Measurements from ENCODE around the gene IL17REL. TPM values are rescaled to one million over a fixed set of nuclear protein-coding genes. Genes with fewer than 3 reads are reported as not detected.

IL17REL gene
- total and polyA plus RNA-seq, 2 of the 13 experiments (the other 11 are each of a cell fraction or from before 2014, with no cell fraction given): not detected

GRCh38 chr22:49955581-49956417 is 56.8 kb downstream of the IL17REL start (continued):
- no peak for TF ChIP-seq ZNF143 (CRISPR knock-in tag; IDR thresholded peaks at IDR 0.05)
- no peak for TF ChIP-seq SNAPC4 (CRISPR knock-in tag; IDR thresholded peaks at IDR 0.05)
- TF ChIP-seq ZBED4 (CRISPR knock-in tag; IDR thresholded peaks at IDR 0.05; ENCODE audit: borderline replicate concordance): no peak; the same call in 1 of the 2 replicates
- peak; percentile 84 for TF ChIP-seq HNF4A (CRISPR knock-in tag; IDR thresholded peaks at IDR 0.05)
- no peak for TF ChIP-seq KAT8 (CRISPR knock-in tag; IDR thresholded peaks at IDR 0.05)
- TF ChIP-seq ZNF484 (CRISPR knock-in tag; IDR thresholded peaks at IDR 0.05; ENCODE audit: borderline replicate concordance, low read depth): no peak
- no peak for TF ChIP-seq ZNF543 (CRISPR knock-in tag; IDR thresholded peaks at IDR 0.05)
- no peak for TF ChIP-seq ZNF17 (CRISPR knock-in tag; IDR thresholded peaks at IDR 0.05)
- no peak for TF ChIP-seq PAF1 (CRISPR knock-in tag; IDR thresholded peaks at IDR 0.05)
- peak; percentile 36; the same call in 1 of the 2 replicates for TF ChIP-seq ZNF281 (CRISPR knock-in tag; IDR thresholded peaks at IDR 0.05; ENCODE audit: borderline replicate concordance)
- 0 out of 2 replicates have a peak, but pooled peaks have one; percentile 41 for TF ChIP-seq ZNF414 (CRISPR knock-in tag; IDR thresholded peaks at IDR 0.05)
- TF ChIP-seq ZKSCAN1 (IDR thresholded peaks at IDR 0.05; ENCODE audit: low read length): no peak
- peak; percentile 68; the same call in 1 of the 2 replicates for TF ChIP-seq ATF7-NPFF (CRISPR knock-in tag; IDR thresholded peaks at IDR 0.05; ENCODE audit: low read depth)

Data from HepG2 (cell line).